Astrocyte (in vitro differentiated cells and primary cell): ENCODE data around the gene OASL. TPM values are rescaled to one million over a fixed set of nuclear protein-coding genes. Genes with fewer than 3 reads are reported as not detected.

Experiments used
- DNase-seq: peaks from one replicate; pipeline ENCODE4 v3.0.0-alpha.2; 2010; ENCODE audit warnings: low read depth
- FAIRE-seq: peaks from 2 replicates; lab custom pipeline; 2011; peaks lifted over from hg19 to GRCh38; lab: Jason Lieb, UNC
- H2AFZ ChIP-seq: 2 replicates; pipeline ENCODE4 v1.6.0; 2012; ENCODE audit warnings: low read depth, low read length, inconsistent platforms
- H3K27ac ChIP-seq: 2 replicates; pipeline ENCODE4 v1.5.1; 2011; ENCODE audit warnings: low read depth, low read length, inconsistent platforms
- H3K27me3 ChIP-seq: 2 replicates; pipeline ENCODE4 v1.6.0; 2011; ENCODE audit warnings: low read length, inconsistent platforms; ENCODE audit not compliant: insufficient read depth
- H3K36me3 ChIP-seq: 2 replicates; pipeline ENCODE4 v1.5.1; 2011; ENCODE audit warnings: low read length, inconsistent platforms; ENCODE audit not compliant: insufficient read depth
- H3K4me1 ChIP-seq: 2 replicates; pipeline ENCODE4 v1.5.1; 2011; ENCODE audit warnings: low read length, inconsistent platforms; ENCODE audit not compliant: insufficient read depth
- H3K4me2 ChIP-seq: 2 replicates; pipeline ENCODE4 v1.6.0; 2012; ENCODE audit warnings: low read length, inconsistent platforms
- H3K4me3 ChIP-seq: 2 replicates; pipeline ENCODE4 v1.5.1; 2011; ENCODE audit warnings: low read depth, mild to moderate bottlenecking, low read length, inconsistent platforms; ENCODE audit not compliant: insufficient read depth
- H3K79me2 ChIP-seq: 2 replicates; pipeline ENCODE4 v1.6.0; 2012; ENCODE audit warnings: mild to moderate bottlenecking, low read length, inconsistent platforms; ENCODE audit not compliant: insufficient read depth
- H3K9ac ChIP-seq: 2 replicates; pipeline ENCODE4 v1.6.0; 2012; ENCODE audit warnings: mild to moderate bottlenecking, low read length, inconsistent platforms
- H3K9me3 ChIP-seq: 2 replicates; pipeline ENCODE4 v1.5.1; 2012; ENCODE audit warnings: low read depth, mild to moderate bottlenecking, low read length, inconsistent platforms; ENCODE audit not compliant: insufficient read depth
- H4K20me1 ChIP-seq: 2 replicates; pipeline ENCODE4 v1.6.0; 2012; ENCODE audit warnings: low read length, inconsistent platforms; ENCODE audit not compliant: insufficient read depth
- H3K27ac Mint-ChIP-seq: one replicate; pipeline ENCODE4 v1.8.0; 2021; ENCODE audit warnings: mild to moderate bottlenecking, mixed read lengths; ENCODE audit not compliant: unreplicated experiment
- H3K27me3 Mint-ChIP-seq: one replicate; pipeline ENCODE4 v1.8.0; 2021; ENCODE audit warnings: low read depth, mixed read lengths; ENCODE audit not compliant: unreplicated experiment
- H3K36me3 Mint-ChIP-seq: one replicate; pipeline ENCODE4 v1.8.0; 2021; ENCODE audit warnings: low read depth, mixed read lengths; ENCODE audit not compliant: unreplicated experiment
- H3K4me1 Mint-ChIP-seq: one replicate; pipeline ENCODE4 v1.8.0; 2021; ENCODE audit warnings: low read depth, mixed read lengths; ENCODE audit not compliant: unreplicated experiment
- H3K4me3 Mint-ChIP-seq: one replicate; pipeline ENCODE4 v1.8.0; 2021; ENCODE audit warnings: mild to moderate bottlenecking, moderate library complexity, mixed read lengths; ENCODE audit not compliant: unreplicated experiment
- H3K9me3 Mint-ChIP-seq: one replicate; pipeline ENCODE4 v1.8.0; 2021; ENCODE audit warnings: mild to moderate bottlenecking, mixed read lengths; ENCODE audit not compliant: unreplicated experiment
- CTCF ChIP-seq: IDR thresholded peaks from 2 replicates; pipeline ENCODE4 v1.5.1; 2011; ENCODE audit warnings: low read depth, mild to moderate bottlenecking, inconsistent platforms, low read length, moderate library complexity; ENCODE audit not compliant: insufficient read depth
- EZH2 ChIP-seq: IDR thresholded peaks from 2 replicates; pipeline ENCODE4 v1.6.1; 2012; ENCODE audit warnings: mild to moderate bottlenecking, low read length, inconsistent platforms; ENCODE audit not compliant: insufficient read depth
- total RNA-seq: library from RNA; stranded (reverse); gene quantifications from 2 replicates; pipeline ENCODE4 v1.2.1, GENCODE V29; 2021

OASL gene
- total RNA-seq, 1 donor from 2014 or later: 0.75 TPM

GRCh38 chr12:120994589-120995337 lies 44.3 kb downstream of the OASL start:
- no peak overlapping the region for H3K4me3 Mint-ChIP-seq
- Histone ChIP-seq H3K79me2 (no peaks in the 10 kb centered on the region), H3K4me3 (no peak overlapping the region), H3K27me3 (peaks cover 15% of the 10 kb centered on the region), H3K4me2 (no peak overlapping the region), H3K9ac (no peak overlapping the region), H3K36me3 (no peaks in the 10 kb centered on the region), H3K27ac (no peak overlapping the region), H2AFZ (no peak overlapping the region), H3K4me1 (no peaks in the 10 kb centered on the region), H3K9me3 (no peaks in the 10 kb centered on the region), H4K20me1 (no peaks in the 10 kb centered on the region)
- H3K4me1 Mint-ChIP-seq: peaks cover 2% of the 10 kb centered on the region
- FAIRE-seq: no peak
- H3K36me3 Mint-ChIP-seq: peaks cover 5% of the 10 kb centered on the region
- peaks cover 9% of the 10 kb centered on the region for H3K9me3 Mint-ChIP-seq
- TF ChIP-seq CTCF (no peak), EZH2 (no peak)
- DNase-seq: no peak
- H3K27ac Mint-ChIP-seq: no peak overlapping the region
- peaks cover 37% of the 10 kb centered on the region for H3K27me3 Mint-ChIP-seq

GRCh38 chr12:120994059-120994458 lies 45.0 kb downstream of the OASL start:
- H3K9me3 ChIP-seq: no peaks in the 10 kb centered on the region
- H3K27me3 Mint-ChIP-seq: peaks cover 41% of the 10 kb centered on the region
- H3K4me3 Mint-ChIP-seq: no peak overlapping the region
- H3K36me3 Mint-ChIP-seq: peaks cover 3% of the 10 kb centered on the region
- TF ChIP-seq EZH2 (no peak), CTCF (no peak)
- FAIRE-seq (no peak), DNase-seq (no peak)
- no peak overlapping the region for H3K4me3 ChIP-seq
- H3K27ac ChIP-seq: no peak overlapping the region
- no peaks in the 10 kb centered on the region for H4K20me1 ChIP-seq
- H3K9me3 Mint-ChIP-seq: peaks cover 13% of the 10 kb centered on the region
- H3K79me2 ChIP-seq: no peaks in the 10 kb centered on the region
- H3K4me1 Mint-ChIP-seq: peaks cover 2% of the 10 kb centered on the region
- H3K27ac Mint-ChIP-seq: no peak overlapping the region
- no peak overlapping the region for H3K9ac ChIP-seq
- H3K36me3 ChIP-seq: no peaks in the 10 kb centered on the region
- no peaks in the 10 kb centered on the region for H3K4me1 ChIP-seq
- H2AFZ ChIP-seq: no peak overlapping the region
- peaks cover 15% of the 10 kb centered on the region for H3K27me3 ChIP-seq
- no peak overlapping the region for H3K4me2 ChIP-seq

- H3K27ac Mint-ChIP-seq: no peak overlapping the region
- Histone ChIP-seq H2AFZ (no peak overlapping the region), H3K9ac (no peak overlapping the region), H3K4me3 (no peak overlapping the region), H4K20me1 (no peaks in the 10 kb centered on the region), H3K27me3 (peaks cover 15% of the 10 kb centered on the region), H3K27ac (no peak overlapping the region), H3K4me2 (no peak overlapping the region), H3K36me3 (no peaks in the 10 kb centered on the region), H3K9me3 (no peaks in the 10 kb centered on the region), H3K4me1 (no peaks in the 10 kb centered on the region), H3K79me2 (no peaks in the 10 kb centered on the region)
- peaks cover 13% of the 10 kb centered on the region for H3K9me3 Mint-ChIP-seq
- FAIRE-seq (no peak), DNase-seq (no peak)
- H3K27me3 Mint-ChIP-seq: peaks cover 40% of the 10 kb centered on the region
- peaks cover 3% of the 10 kb centered on the region for H3K36me3 Mint-ChIP-seq
- TF ChIP-seq CTCF (no peak), EZH2 (no peak)
- peaks cover 1% of the 10 kb centered on the region for H3K4me1 Mint-ChIP-seq
- H3K4me3 Mint-ChIP-seq: no peak overlapping the region
These were observed 45.5 kb downstream of the OASL start for GRCh38 chr12:120993496-120993895.
